ENCODE measurements around the gene SDK1.
"Not testable (repeated sequence)": the region's sequence is repeated elsewhere in the genome, so short reads cannot be mapped to it uniquely, and the experiment has no call there.

SDK1 gene

GRCh38 chr7:4225881-4226523 lies 925.0 kb downstream of the SDK1 start:
- DNase-seq, result no peak

GRCh38 chr7:4226524-4226882 lies 925.5 kb downstream of the SDK1 start:
- no peak for DNase-seq

DNA sequence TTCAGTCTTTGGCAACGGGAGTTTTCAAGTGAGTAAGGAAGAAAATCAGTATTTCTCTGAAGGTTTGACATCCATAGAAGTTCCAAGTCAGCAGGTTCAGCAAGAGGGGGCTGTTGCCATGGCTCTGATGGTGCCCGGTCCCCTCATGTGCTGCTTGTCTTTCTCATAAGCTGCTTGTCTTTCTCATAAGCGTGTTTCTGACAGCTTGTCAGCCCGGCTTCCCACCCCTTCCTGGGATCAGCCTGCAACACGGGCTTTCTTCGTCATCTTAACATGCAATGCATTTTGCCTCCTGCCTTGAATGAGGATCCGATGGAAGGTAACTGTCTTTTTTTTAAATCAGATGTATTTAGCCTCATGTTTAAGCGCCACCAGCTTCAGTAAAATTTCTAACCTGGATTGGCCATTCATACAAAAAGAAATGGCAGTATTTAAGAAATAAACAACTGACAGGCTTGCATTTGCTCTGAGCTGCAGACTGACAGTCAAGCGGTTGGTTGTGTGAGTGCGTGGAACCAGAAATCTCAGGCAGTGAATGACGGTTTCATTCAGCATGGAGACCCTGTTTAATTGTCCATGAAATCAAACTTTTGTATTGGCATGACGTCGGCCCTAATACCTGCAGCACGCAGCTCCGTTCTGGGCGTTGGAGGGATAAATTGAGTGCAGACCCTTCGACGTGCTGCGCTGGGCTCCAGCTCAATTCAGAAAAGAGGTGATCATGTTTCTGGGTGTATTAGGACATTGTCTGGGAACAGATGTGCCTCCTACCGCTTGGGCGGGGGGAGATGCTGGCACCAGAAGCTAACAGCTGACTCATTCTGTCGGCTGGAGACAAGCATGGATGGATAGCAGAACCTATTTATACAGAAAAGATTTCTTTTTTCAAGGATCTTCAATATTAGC lies 926.3 kb downstream of the SDK1 start:
- DNase-seq, result peak; percentile 9

- DNase-seq, result no peak
These were observed 929.3 kb downstream of the SDK1 start for GRCh38 chr7:4230352-4230751.

DNA sequence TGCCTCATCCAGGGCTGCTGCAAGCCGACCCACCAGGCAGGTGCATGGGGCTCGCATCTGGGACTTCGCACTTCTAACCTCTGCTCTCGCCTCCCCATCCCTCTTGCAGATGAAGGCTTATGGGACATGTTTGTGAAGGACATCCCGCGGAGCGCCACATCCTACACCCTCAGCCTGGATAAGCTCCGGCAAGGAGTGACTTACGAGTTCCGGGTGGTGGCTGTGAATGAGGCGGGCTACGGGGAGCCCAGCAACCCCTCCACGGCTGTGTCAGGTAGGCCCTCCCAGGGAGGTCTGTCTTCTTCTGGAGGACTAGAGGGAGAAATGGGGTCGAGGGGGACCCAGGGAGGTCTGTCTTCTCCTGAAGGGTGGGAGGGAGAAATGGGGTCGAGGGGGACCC lies 932.1 kb downstream of the SDK1 start:
- DNase-seq, result no peak

DNA sequence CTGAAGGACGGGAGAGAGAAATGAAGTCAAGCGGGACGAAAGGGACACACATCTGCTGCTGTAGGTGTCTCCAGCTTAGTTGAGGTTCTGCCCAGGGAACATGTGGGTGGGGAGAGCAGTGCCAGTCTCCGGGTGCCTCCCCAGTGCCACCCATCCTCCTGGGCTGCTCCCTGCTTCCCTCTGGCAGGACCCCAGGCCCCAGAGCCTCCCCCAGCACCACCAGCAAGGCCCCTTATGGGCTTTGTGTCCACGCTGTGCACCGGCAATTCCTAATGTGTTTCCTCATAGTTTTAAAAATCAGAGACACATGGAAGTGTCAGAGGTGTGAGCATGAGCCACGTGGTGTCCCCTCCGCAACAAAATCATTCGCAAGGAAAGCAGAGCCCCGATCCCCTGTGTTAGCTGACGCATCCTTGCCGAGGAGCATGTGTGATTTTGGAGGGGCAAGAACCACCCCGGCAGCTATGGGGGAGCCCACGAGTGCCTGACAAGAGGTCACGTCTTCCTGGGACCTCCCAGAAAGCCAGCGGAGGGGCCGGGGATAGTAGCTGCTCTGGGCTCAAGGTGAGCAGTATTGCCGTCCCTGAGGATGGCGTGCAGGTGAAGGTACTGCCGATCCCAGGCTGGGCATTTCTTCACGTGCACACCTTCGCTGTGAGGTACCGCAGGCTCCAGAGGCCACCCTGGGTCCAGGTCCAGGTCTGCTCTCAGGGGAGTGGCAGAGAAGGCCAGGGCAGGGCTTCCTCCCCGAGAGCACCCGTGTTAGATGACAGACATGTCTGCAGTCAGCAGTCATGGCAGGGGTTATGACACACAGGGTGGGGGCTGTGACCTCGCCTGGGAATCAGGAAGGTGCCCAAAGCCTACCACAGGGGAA lies 932.8 kb downstream of the SDK1 start:
- DNase-seq, result no peak

- DNase-seq, result no peak
These were observed 933.4 kb downstream of the SDK1 start for GRCh38 chr7:4234498-4234855.

- DNase-seq, result no peak
These were observed 933.8 kb downstream of the SDK1 start for GRCh38 chr7:4234886-4235285.

DNA sequence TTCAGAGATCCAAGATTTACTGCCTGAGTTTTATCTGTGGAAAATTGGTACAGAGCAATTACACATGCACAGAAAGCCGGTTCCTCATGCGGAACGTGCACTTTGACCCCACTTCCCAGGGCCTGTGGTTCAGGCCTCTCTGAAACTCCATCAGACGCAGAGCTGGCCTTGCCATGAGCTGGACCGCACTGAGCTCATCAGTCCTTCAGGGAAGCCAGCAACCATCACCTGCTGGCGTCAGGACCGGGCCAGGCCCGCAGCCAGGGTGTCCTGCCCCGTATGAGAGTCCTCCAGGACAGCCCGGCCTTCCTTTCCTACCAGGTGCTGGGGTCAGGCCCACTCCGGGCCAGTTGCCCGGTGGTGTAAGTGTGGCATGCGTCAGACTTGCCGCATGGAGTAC lies 934.5 kb downstream of the SDK1 start:
- no peak for DNase-seq

- DNase-seq, result no peak
These were observed 935.3 kb downstream of the SDK1 start for GRCh38 chr7:4236389-4236788.

- DNase-seq, result not testable (repeated sequence)
These were observed 935.8 kb downstream of the SDK1 start for GRCh38 chr7:4236873-4237272.

GRCh38 chr7:4237296-4238235 lies 936.5 kb downstream of the SDK1 start:
- no peak for DNase-seq

- DNase-seq, result no peak
These were observed 937.8 kb downstream of the SDK1 start for GRCh38 chr7:4238861-4239260.

DNA sequence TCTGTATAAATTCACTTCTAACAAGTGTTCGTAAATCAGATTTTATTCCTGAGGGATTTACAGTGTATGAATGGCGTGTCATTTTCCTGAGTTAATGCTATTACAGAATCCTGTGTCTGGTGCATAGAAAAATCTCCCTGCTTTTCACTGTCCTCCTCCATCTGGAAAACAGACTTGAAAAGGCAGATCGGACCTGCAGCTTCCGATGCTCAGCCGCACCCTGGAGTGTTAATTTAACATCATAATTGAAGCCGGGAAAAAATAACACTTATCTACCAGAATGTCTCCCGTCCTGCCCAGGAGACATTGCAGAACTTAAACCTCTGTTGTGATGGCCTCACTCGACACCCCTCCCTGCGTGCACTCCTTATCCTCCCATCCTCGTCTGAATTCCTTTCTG lies 939.0 kb downstream of the SDK1 start:
- no peak for DNase-seq

- no peak for DNase-seq
These were observed 939.7 kb downstream of the SDK1 start for GRCh38 chr7:4240520-4241303.

GRCh38 chr7:4241304-4241612 lies 940.2 kb downstream of the SDK1 start:
- no peak for DNase-seq

DNA sequence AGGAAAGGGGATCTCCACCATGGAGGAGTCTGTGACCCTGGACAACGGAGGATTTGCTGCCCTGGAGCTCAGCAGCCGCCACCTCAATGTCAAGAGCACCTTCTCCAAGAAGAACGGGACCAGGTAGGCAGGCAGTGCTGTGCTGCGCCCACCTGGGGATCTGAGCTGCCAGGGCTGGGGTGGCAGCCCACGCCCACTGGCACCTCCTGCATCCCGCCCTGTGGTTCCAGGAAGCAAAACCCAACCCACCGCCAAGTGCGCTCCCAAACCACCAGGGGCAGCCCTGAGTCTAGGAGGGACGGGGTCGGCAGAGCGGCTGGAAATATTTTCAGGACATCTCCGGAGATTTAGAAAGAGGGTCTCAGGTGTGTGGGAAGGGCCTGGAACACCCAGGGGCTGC lies 940.7 kb downstream of the SDK1 start:
- DNase-seq, result no peak

DNA sequence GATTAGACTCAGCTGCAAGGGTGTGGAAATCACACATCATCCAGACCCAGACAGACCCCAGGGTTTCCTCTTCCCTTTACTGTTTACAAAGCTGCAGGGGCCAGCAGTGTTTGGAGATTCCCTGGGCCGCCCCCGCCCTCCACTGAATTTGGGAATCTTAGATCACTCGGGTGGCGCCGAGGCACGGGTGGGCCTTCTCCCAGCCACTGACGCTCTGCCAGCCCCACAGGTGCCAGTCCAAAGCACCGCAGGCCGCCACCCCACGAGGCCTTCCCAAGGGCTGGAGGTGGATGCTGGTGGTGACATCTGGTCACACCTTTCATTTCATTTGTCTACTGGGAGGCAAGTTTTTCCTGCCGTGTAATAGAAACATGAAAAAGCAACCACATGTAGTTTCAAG lies 941.7 kb downstream of the SDK1 start:
- no peak for DNase-seq

DNA sequence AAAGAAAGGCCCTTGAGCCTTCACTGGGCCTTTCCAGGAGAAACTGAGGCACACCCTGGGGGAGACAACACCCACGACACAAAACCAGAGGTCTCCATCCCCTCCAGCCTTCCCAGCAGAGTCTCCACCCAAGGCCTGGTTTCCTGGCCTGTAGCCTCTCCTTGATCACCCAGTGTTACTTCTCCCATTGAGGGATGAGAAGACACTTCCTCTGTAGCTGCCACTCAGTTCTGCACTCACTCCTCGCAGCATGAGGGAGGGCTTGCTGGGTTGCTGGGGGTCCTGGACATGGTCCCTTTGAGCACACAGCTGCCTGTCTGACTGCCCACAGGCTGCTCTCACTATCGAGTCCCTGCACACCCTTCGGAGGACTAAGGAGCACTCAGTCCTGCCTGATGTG lies 943.0 kb downstream of the SDK1 start:
- no peak for DNase-seq

DNA sequence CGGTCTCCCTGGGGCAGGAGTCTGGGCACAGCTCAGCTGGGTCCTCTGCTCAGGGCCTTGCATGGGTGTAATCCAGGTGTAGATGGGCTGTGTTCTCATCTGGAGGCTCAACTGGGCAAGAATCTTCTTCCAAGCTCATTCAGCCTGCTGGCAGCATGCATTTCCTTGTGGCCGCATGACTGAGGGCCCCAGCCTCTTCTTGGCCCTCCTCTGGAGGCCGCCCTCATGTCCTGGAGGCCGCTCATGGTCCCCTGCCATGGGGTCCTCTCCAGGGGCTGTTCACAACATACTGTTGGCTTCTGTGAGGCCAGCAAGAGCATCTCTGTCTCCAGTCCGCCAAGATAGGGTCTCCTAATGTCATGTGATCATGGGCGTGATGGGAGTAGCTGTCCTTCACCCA lies 943.6 kb downstream of the SDK1 start:
- DNase-seq, result no peak

- DNase-seq, result no peak
These were observed 944.2 kb downstream of the SDK1 start for GRCh38 chr7:4245135-4245865.
